GM21447 (cell line): ENCODE results near the gene LYAR.

Experiments used
- ATAC-seq: cut with Tn5 transposase; IDR thresholded peaks from one replicate; pipeline ENCODE4 v1.9.1; 2021; ENCODE audit not compliant: unreplicated experiment

Gene LYAR, protein sequence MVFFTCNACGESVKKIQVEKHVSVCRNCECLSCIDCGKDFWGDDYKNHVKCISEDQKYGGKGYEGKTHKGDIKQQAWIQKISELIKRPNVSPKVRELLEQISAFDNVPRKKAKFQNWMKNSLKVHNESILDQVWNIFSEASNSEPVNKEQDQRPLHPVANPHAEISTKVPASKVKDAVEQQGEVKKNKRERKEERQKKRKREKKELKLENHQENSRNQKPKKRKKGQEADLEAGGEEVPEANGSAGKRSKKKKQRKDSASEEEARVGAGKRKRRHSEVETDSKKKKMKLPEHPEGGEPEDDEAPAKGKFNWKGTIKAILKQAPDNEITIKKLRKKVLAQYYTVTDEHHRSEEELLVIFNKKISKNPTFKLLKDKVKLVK

DNA sequence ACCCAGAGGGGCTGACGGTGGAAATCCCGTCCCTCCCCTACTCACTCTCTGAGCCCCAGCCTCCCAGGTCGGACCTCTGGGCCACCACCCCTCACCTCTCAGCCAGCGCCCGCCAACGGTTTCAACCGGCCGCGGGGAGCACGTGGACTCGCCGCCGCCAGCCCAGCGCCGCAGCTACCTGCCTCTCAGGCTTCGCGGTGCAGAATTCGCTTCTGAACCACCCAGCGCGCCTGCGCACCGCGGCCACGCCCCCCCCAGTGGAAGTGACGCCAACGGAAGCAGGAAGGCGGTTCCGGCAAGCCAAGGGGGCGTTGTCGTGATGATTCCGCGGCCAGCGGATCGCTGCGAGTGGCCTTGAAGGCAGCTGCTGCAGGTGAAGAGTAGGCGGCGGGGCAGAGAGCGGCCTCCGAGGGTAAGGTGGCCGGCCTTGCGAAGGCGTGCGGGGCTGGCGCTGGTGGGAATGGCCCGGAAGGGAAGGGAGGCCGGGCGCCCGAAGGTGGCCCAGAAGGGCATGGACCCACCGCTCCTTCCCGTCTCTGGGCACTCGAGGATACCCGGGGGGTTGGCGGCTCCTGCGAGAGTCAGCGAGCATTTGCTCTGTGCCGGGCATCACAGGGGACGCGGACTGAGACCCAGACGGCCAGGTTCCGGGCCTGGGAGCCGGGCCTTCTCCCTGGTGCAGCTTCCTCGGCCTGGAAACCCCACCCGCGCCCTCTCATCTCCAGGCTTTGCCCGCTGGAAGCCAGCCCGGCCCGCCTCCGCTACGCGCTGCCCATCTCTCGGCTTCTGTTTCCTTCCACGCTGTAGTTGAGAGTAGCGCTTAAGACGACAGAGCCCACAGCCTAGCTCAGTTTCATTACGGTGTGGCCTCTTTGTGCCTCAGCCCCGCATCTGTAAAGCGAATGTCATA lies at the start of gene LYAR, which contains the start of gene ZBTB49:
LYAR (minus strand) TSS at position 214 of the 910 bp plus-strand sequence. CDS start 6,412 bp downstream, outside the sequence.
ZBTB49 (plus strand) TSS at position 311 of the 910 bp plus-strand sequence. CDS start 9,695 bp downstream, outside the sequence.
- peak; percentile 89 for ATAC-seq

DNA sequence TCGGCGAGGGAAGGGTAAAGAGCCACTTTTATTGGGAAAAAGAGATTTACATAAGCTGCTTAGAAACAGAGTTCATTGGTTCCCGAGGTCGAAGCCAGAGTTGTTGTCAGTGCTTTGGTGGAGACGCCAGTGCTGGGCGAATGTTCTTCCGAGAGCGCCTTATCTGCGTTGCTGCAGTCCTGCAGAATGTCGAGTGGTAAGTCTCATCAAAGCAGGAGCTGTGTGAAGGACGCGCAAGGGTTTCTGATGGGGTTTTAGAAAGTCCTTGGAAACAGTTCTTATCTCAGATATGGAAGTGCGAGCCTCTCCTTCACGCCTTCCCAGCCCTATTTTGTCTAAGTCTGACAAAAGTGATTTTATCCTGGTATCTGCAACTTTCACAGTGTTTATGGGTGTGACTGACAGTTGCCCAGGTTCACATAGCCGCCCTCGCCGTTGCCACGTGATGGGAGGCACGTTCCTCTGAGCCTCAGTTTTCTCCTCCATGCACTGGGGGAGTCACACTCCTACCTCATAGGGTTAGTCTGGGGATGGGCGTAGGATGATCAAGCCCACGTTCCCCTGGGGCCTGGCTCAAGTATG lies 49.6 kb upstream of the LYAR start:
- ATAC-seq: no peak

DNA sequence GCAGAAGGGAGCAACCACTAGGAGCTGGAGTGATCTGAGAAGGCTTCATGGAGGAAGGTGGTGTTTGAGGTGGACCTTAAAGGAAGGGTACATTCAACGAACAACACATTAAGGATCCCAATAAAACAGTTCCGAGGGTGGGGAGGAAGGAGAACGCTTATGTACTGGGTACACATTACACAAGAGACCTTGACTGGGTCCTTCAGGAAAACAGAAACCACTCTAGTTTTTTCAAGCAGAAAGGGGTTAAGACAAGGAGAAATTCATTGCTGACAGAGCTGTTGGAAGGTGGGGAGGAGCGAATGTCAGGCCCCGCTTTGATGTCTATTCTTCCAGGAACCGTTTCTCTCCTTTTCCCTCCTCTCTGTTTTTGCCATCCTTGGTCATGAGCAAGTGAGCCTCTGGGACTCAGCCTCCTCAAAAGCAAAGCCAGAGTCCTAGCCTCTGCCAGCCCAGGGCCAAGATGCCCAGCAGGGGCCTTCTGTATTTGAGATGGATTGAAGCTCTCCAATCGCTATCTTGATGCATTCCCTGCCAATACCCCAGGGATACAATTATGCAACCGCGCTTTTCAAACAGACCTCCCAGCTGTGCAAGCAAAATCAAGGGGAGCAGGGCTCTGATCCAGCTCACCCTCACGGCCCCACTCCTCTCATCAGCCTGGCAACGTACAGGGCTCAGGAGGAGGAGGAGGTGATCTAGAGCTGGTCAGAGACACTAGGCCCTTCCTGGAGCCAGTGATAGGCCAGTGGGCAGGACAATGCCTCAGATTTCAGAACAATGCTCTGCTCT lies 48.5 kb upstream of the LYAR start:
- no peak for ATAC-seq

DNA sequence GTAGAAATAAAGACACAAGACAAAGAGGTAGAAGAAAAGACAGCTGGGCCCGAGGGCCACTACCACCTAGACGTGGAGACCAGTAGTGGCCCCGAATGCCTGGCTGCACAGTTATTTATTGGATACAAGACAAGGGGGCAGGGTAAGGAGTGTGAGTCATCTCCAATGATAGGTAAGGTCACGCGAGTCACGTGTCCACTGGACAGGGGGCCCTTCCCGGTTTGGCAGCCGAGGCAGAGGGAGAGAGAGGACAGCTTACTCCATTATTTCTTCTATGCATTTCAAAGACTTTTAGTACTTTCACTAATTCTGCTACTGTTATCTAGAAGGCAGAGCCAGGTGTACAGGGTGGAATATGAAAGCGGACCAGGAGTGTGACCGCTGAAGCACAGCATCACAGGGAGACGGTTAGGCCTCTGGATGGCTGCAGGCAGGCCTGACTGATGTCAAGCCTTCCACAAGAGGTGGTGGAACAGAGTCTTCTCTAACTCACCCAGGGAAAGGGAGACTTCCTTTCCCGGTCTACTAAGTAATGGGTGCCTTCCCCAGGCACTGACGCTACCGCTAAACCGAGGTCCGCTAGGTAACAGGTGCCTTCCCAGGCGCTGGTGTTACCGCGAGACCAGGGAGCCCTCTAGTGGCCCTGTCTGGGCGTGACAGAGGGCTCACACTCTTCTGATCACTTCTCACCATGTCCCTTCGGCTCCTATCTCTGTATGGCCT lies 45.0 kb upstream of the LYAR start:
- ATAC-seq: no peak

DNA sequence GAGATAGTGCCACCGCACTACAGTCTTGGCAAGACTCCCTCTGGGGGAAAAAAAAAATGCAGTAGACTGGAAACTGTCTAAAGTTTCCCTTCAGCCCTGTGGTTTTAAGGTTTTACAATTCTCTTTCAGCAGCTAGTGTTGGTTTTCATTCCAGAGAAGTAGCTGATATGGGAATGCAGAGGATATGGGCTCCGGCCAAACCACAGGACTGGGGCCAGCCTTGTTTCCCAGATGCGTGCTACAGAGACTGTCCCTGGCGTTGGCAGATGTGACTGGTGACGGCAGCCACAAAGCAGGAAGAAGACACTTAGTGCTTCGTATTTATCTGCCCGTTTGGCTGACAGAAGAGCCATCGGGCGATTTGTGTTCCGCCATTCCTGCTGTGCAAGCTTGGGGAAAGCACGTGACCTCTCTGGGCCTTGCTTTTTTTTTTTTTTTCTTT lies 43.3 kb upstream of the LYAR start:
- ATAC-seq: no peak

DNA sequence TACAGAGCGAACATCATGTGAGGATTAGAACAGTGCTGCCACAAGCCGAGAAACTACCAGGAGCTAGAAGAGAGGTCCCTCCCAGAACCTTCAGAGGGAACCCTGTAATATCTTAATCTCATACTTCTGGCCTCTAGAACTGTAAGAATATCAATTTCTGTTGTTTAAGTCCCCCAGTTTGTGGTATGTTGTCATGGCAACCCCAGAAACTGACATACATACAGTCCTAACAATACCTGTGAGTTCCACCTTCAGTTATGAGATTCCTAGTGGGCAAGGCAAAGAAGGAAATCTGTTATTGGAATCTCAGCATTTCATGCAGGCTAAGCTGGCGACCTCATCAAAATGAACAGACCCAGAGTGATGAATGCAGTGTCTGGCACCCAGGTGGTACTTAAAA lies 42.6 kb upstream of the LYAR start:
- no peak for ATAC-seq

DNA sequence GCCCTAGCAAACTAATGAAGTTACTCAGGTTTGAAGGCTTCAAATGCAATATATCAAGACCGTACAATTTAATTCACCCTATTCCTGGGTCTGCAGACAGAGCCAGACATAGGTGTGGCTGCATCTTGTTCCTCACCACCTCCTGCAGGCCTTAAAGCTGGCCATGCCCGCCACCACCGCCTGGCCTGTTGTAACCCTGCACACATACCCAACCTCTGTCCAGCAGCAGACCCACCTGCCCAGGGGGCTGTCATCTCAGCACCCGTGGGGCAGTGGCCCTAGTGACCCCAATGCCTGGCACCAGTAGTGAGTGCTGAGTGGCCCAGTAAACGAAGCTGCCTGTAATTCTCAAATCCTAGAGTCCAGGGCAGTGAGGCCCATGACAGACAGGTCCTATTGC lies 40.8 kb upstream of the LYAR start:
- ATAC-seq: no peak

DNA sequence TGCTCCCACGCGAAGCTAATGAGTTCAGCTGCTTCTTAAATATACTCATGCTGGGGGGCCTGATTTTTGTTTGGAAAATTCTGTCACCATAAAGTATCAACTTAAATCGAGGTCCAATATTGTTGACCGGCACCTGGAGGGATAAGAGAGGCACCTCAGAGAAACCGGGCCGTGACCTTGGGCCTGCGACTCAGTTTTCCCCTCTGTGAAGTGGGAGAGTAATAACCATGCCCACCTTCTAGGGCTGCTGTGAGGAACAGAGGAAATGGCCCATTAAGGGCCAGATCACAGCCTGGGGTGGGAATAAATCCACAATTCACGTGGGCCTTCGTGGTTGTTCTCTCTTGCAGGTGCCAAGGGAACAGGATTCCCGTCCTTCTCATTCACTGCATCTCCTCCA lies 39.5 kb upstream of the LYAR start:
- ATAC-seq: no peak

DNA sequence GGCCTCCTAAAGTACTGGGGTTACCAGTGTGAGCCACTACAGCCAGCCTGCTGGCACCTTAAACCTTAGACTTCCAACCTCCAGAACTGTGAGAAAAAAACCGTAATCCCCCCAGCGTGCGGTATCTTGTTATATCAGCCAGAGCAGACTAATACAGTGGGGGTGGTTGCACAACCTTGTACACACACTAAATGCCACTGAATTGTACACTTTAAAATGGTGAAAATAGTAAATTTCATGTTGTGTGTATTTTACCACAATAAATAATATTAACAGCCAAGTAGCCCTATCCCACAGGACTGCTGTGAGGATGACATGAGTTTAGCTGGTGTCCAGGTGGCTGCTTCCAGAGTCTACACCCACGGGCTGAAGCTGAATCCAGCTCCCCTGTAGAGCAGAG lies 38.9 kb upstream of the LYAR start:
- no peak for ATAC-seq

DNA sequence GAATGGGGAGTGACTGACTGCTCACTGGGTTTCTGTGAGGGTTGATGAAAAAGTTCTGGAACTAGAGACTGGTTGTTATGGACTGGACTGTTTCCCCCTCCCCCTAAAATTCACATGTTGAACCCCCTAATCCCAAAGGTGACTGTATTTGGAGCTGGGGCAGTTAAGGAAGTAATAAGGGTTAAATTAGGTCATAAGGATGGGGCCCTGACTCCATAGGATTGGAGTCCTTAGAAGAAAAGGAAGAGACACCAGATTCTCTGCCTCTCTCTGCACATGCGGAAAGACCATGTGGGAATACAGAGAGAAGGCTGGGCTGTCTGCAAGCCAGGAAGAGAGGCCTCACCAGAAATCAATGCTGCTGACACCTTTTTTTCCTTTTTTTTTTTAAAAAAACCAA lies 38.3 kb upstream of the LYAR start:
- ATAC-seq: no peak

DNA sequence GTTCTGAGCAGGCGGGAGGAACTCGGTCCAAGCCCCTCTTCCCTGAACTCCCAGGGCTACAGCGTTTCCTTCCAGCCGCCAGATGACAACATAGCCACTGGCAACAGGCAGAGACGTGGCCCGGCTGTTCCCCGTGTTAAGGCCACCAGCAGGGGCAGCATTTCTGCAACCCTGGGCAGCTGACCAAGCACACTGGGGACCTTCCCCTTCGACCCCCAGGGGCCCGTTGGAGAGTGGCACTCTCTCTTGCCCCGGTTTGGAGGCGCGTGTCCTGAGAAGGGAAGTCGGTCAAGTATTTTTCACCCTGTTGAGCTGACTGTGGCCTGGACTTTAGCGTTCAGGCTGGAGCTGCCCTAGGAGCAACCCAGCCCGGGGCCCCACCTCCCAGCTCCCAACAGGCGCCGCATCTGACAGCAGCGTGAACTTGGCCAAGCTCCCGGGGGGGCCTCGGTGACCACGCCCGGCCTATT lies 37.7 kb upstream of the LYAR start:
- ATAC-seq: no peak

DNA sequence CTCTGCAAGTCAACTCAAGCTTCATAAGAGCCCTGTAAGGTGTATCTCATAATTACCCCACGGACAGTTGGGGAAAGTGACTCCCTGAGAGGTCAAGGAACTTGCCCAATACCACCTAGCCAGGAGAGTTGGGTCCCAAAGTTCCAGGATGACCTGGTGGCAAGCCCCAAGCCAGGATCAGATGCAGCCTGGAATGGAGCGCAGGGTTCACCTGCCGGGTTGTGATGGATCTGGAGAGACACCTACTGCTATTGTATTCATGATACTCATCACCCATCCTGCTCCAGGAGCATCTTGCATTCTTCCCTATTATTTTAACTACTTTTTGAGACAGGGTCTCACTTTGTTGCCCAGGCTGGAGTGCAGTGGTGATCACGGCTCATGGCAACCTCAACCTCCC lies 36.2 kb upstream of the LYAR start:
- ATAC-seq: no peak

DNA sequence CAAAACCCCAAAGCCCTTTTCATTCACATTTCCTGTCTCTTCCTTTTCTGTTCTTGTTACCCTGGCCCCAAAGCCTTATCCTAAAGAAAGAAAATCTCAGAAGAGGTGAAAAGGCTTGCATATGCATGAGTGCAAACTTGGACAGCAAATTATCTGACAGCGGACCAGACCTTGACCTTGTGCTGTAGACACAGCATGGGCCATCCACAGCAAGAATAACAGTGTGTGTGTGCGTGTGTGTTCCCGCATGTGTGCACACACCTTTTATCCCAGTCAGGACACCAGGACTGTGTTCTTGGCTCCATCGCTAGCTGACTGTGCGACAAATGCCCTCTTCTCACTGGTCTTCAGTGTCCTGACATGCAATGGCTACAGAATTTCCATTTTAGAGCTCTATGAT lies 35.4 kb upstream of the LYAR start:
- no peak for ATAC-seq

DNA sequence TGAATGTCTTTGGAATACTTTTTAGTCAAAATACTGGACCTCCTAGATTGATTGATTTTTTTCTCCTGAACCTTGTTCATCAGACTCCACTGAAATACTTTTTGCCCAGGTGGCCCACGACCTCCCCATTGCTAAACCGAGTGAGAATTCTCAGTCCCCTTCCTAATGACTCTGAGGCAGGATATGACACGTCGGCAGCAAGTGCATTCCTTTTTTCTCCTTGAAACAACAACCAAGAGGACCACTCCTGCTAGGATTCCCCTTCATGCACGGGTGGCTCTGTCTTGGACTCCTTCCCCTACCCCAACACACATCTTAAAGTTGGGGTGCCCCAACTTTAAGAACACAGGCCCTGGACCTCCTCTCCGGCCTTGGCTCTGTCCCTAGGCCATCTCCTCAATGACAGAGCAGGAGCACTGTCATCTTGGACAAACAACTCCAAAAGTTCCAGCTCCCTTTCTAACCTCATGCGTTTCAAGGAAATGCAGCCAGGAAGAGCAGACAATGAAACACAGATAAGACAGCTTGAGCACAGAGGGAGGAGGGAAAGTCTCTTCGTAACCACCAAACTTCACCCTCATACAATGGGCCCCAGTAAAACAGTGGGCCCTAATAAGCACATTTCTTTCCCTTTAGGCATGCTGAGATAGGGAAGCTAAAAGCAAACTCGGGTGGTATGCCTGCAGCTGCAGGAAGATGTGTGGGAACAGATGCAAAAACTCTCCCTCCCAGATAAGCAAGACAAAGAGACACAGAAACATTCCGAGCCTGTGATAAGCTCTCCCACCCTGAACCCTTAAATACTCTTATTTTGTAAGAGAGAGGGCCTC lies 34.0 kb upstream of the LYAR start:
- no peak for ATAC-seq

DNA sequence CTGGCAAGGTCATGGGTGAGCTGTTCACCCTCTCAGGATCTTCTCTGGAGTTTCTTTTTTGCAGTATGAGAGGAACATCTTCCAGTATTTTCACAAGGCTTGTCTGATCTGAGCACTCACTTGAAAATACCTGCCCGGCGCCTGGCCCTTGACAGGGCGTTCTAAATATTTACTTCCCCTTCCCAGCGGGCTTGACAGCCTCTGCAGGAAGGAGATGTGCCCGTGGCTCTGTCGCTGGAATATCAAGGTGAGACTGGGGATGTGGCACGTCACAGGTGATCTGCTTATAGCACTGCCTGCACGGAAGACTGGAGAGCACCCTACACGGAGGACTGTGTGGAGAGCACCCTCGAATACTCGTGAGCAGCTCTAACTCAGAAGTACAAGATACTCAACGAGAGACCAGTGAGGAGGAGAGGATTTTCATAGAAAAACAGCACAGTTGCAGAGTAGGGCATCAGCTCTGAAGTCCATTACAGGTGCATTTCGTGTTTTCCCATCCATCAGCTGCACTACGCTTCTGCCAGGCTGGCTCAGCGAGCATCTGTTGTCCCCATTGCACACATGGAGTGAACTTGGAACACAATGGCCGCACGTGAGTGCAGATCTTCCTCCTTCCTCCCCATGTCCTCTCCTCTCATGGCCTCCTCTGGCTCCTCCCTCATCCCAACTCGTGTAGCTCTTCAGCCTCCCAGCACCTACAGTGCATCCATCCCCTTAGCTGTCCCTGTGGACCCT lies 32.2 kb upstream of the LYAR start:
- ATAC-seq: no peak

DNA sequence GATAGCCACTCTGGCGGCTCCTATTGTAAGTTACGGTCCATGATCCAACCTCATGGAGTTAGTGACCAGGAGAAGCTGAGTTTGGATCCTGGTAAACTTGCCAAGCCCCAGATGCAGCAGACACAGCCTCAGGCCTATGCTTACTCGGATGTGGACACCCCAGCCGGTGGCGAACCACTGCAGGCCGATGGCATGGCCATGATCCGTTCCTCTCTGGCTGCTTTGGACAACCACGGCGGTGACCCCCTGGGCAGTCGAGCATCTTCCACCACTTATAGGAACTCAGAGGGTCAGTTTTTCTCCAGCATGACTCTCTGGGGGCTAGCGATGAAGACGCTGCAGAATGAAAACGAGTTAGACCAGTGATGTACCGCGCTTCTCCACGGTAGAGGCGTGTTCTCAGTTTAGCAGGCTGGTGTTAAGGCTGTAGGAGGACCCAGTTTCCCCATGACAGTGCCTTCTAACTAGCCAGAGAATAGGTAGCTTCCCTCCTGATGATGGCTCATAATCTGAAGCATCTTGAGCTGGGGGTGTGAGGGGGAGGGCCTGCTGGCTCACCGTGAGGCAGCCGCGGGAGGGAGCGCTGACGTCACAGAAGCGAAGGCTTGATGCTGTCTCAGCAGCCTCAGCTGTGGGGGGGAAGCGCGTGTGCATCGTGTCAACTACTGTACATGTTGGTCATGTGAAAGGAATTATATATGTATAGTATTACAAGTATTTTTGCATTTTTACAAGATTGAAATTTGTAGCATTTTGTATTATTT lies 31.2 kb upstream of the LYAR start:
- no peak for ATAC-seq

DNA sequence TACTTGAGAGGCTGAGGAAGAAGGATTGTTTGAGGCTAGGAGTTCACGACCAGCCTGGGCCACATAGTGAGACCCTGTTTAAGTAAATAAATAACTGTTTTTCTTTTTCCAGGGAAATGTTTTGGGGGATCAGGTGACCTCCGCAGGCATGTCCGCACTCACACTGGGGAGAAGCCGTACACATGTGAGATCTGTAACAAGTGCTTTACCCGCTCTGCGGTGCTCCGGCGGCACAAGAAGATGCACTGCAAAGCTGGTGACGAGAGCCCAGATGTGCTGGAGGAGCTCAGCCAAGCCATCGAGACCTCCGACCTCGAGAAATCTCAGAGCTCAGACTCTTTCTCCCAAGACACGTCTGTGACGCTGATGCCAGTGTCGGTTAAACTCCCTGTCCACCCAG lies 30.6 kb upstream of the LYAR start:
- ATAC-seq: no peak
